ENCODE measurements around the gene CLMN.

- TF ChIP-seq EZH2 (IDR thresholded peaks at IDR 0.05; ENCODE audit: low read depth, unreplicated experiment) (no peak), CTCF (conservative IDR thresholded peaks at IDR 0.05; ENCODE audit: low read depth in 2 of 2) (no peak), EZH2phosphoT487 (IDR thresholded peaks at IDR 0.05; ENCODE audit: unreplicated experiment) (no peak), CREB1 (CRISPR knock-in tag; IDR thresholded peaks at IDR 0.05; ENCODE audit: low read depth) (no peak)
Observed at GRCh38 chr14:95188380-95188779, 131.3 kb downstream of the CLMN start.
